Tibial nerve (tissue), 3 donors: ENCODE data around the gene JAG2.

Experiments used
- POLR2A ChIP-seq, 2 donors: fragments of 450-650 bp; IDR thresholded peaks; one replicate each; pipeline ENCODE4 v1.6.1; 2017; ENCODE audit warnings: antibody characterized with exemption in 2 of 2, mild to moderate bottlenecking in 2 of 2, moderate library complexity in 2 of 2
- TF ChIP-seq, protein P1 (sequence below), 5 experiments: fragments of 200-600 bp in 3 of 5; fragments of 450-650 bp in 2 of 5; sonication (generic) in 3 of 5; IDR thresholded peaks; one replicate each; pipeline ENCODE4 v1.5.1; 2016 to 2019; ENCODE audit warnings: antibody characterized with exemption in 5 of 5, mild to moderate bottlenecking in 3 of 5, moderate library complexity in 2 of 5

DNA sequence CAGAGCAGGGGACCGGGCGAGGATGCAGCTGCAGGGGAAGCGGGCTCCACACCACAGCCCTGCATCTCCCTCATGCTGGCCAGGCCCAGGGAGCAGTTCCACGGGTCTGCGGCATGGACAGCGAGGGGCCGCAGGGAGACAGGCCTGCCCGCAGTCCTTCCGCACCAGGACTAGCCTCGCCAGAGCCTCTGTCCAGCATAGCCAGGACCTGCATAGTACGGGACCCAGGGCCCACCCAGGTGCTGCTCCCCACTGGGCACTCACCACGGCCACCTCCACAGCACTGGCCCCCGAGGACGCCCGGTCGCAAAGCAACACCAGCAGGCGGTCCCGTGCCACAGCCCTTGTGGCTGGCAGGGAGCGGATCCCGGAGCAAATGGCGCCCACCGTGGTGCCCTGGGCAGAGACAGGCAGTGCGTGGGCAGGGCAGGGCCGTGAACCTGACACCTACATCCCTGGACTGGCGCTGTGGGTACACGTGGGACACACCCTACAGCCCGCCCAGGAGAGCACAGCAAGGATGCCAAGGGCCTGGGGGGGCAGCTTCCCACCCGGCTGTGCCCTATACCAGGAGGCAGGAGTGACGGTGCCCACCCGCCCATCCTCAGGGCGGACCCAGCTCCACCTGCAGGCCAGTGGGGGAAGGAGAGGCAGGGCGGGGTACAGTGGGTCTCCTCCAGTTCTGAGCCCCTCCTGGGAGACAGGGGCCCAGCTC lies 23.8 kb downstream of the JAG2 start:
- no peak for TF ChIP-seq POLR2A (IDR thresholded peaks at IDR 0.05)
- TF ChIP-seq, protein P1, sequence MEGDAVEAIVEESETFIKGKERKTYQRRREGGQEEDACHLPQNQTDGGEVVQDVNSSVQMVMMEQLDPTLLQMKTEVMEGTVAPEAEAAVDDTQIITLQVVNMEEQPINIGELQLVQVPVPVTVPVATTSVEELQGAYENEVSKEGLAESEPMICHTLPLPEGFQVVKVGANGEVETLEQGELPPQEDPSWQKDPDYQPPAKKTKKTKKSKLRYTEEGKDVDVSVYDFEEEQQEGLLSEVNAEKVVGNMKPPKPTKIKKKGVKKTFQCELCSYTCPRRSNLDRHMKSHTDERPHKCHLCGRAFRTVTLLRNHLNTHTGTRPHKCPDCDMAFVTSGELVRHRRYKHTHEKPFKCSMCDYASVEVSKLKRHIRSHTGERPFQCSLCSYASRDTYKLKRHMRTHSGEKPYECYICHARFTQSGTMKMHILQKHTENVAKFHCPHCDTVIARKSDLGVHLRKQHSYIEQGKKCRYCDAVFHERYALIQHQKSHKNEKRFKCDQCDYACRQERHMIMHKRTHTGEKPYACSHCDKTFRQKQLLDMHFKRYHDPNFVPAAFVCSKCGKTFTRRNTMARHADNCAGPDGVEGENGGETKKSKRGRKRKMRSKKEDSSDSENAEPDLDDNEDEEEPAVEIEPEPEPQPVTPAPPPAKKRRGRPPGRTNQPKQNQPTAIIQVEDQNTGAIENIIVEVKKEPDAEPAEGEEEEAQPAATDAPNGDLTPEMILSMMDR (IDR thresholded peaks at IDR 0.05) = no peak
